Aorta (tissue), 5 donors: ENCODE data around the gene MAP1B. TPM values are rescaled to one million over a fixed set of nuclear protein-coding genes. Genes with fewer than 3 reads are reported as not detected.

ENCODE experiments used
- ATAC-seq: fragments of 200-7000 bp; cut with Tn5 transposase; one replicate; pipeline ENCODE4 v1.9.1; 2022; ENCODE audit warnings: moderate library complexity; ENCODE audit not compliant: low FRiP score
- DNase-seq, 2 donors: peaks; one replicate each; pipeline ENCODE4 v3.0.0-alpha.2; 2020
- H3K27ac ChIP-seq, 2 donors: one replicate each; pipeline ENCODE4 v1.5.1; 2013; ENCODE audit warnings: low read length in 2 of 2, mild to moderate bottlenecking in 2 of 2, moderate library complexity in 2 of 2, control low read depth in 1 of 2, inconsistent platforms in 1 of 2, low read depth in 1 of 2
- H3K27me3 ChIP-seq, 2 donors: one replicate each; pipeline ENCODE4 v1.6.1; 2013; ENCODE audit warnings: control low read depth in 1 of 2, low read length in 1 of 2, mild to moderate bottlenecking in 1 of 2, moderate library complexity in 1 of 2; ENCODE audit not compliant: insufficient read depth in 2 of 2, control insufficient read depth in 1 of 2
- H3K36me3 ChIP-seq, 2 donors: one replicate each; pipeline ENCODE4 v1.6.1; 2013; ENCODE audit warnings: control low read depth in 1 of 2, low read length in 1 of 2, mild to moderate bottlenecking in 1 of 2; ENCODE audit not compliant: insufficient read depth in 2 of 2, control insufficient read depth in 1 of 2
- H3K4me1 ChIP-seq, 2 donors: one replicate each; pipeline ENCODE4 v1.6.1; 2013; ENCODE audit warnings: low read length in 2 of 2, control low read depth in 1 of 2, mild to moderate bottlenecking in 1 of 2, moderate library complexity in 1 of 2; ENCODE audit not compliant: insufficient read depth in 2 of 2, control insufficient read depth in 1 of 2
- H3K4me3 ChIP-seq, 2 donors: one replicate each; pipeline ENCODE4 v1.5.1; 2013; ENCODE audit warnings: low read length in 2 of 2, control low read depth in 1 of 2, mild to moderate bottlenecking in 1 of 2
- H3K9me3 ChIP-seq: one replicate; pipeline ENCODE4 v1.6.1; 2013; ENCODE audit warnings: mild to moderate bottlenecking, low read length; ENCODE audit not compliant: control insufficient read depth
- WGBS, 2 donors: extraction: QIAGEN DNeasy Blood & Tissue Kit; methylation state at CpG; one replicate each; pipeline ENCODE4 v1.1.7; 2013; 5-methylcytosine and 5-hydroxymethylcytosine counted together
- intact Hi-C, 2 donors: fragments of 100-400 bp; cut with DNase I; formaldehyde crosslinking; loops; one replicate each; pipeline versions ENCODE4 v1.14.2 to v1.15.0; 2022
- polyA plus RNA-seq, 2 donors: library from polyadenylated mRNA; stranded (reverse); fragments of 200-250 nt; gene quantifications; one replicate each; pipeline ENCODE4 v1.2.3, GENCODE V29; 2013
- total RNA-seq, 2 donors: library from RNA; stranded (reverse); fragmentation: NEBNext Ultra II Directional; extraction: Animal tissue kit (Norgen Biotek cat#: 25700); gene quantifications; one replicate each; pipeline ENCODE4 v1.2.1, GENCODE V29; 2021
- donor health status: healthy with polysubstance abuse.
- donor health status: Bipolar disorder and iron deficiency.
- donor health status: DM: no; HTN: no; CAD: no.
- donor health status: DM: no; HTN: no; CAD: no.
- donor health status: DM: yes; HTN: yes; CAD: no.

Gene MAP1B
- total and polyA plus RNA-seq, 4 donors: 27.2 to 754 (median 224) TPM

DNA sequence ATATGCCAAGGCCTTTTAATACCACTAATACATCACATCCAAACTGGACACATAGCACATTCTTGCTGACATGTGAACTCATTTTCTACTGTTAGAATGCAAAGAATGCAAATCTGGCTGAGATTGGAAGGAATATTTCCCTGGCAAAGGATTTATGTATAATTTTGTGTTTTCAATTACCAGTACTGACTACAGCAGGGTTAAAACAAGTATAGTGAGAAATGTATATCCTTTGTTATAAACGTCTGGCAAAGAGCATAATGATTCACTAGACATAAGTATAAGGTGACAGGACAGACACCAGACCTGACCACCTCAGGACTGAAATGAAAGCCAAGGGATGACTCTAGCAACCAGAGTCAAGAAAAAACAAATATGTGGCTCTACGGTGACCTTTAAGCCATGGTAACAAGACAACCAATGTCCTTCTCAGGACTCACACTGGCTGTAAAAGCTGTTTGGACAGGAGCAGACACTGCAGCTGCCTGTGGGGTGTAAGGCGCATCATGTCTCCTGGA is 117.7 kb downstream of the MAP1B start:
- ATAC-seq (no peak), DNase-seq (no peak)
- Histone ChIP-seq H3K27me3 (no peaks in the 10 kb centered on the region), H3K27ac (no peak overlapping the region), H3K4me1 (peaks cover 0 to 4% of the 10 kb centered on the region in 2 donors), H3K36me3 (peaks cover 3 to 4% of the 10 kb centered on the region in 2 donors), H3K9me3 (no peaks in the 10 kb centered on the region), H3K4me3 (no peak overlapping the region)
- 54 to 61% methylated on average over 3 of the region's 3 CpGs for WGBS, 2 donors
- intact Hi-C loops: no loop called here

DNA sequence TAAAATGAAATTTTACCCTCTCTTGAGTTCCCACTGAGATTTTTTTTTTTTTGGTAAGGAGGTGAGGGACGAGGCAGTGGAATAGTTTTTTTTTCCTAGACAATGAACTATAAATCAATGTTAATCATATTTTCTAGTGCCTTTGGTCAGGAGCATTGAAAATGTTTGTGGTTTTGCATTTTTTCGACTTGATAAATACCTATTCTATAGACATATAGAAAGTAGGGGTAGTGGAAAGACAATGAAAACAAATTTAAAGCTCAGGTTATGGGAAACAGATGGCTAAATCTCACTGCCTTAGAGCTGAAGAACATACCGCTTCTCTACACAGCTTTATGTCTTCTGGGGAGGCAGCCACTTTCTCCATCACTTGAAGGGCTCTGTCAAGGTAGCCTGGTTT is 118.5 kb downstream of the MAP1B start:
- WGBS, 2 donors: 95 to 96% methylated on average over 3 of the region's 3 CpGs
- intact Hi-C loops: no loop called here
- H3K9me3 ChIP-seq: no peaks in the 10 kb centered on the region
- DNase-seq: no peak
- peaks cover 2 to 3% of the 10 kb centered on the region in 2 donors for H3K36me3 ChIP-seq
- H3K27ac ChIP-seq: no peak overlapping the region
- H3K27me3 ChIP-seq: no peaks in the 10 kb centered on the region
- no peak for ATAC-seq
- no peak overlapping the region for H3K4me3 ChIP-seq
- H3K4me1 ChIP-seq: peaks cover 0 to 4% of the 10 kb centered on the region in 2 donors

DNA sequence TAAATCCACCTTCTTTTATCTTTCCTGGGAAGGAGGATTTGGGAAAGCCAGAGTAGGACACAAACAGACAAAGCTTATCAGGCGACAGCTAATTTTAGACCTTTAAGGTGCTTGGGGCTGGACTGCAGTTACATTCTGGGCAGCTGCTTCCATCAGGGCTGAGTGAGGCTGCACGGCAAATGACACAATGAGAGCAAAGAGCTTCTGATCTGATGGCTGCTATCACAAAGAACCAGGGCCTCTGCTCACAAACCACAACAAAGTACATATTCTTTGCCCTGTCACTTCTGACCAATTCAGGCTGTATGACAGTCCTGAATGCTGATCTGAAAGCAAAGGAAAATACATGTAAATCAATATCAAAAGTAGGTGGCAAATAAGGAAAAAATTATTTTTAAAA is 119.7 kb downstream of the MAP1B start:
- H3K27ac ChIP-seq: no peak overlapping the region
- ATAC-seq (no peak), DNase-seq (no peak)
- no peaks in the 10 kb centered on the region for H3K27me3 ChIP-seq
- H3K4me1 ChIP-seq: peaks cover 0 to 4% of the 10 kb centered on the region in 2 donors
- no peaks in the 10 kb centered on the region for H3K9me3 ChIP-seq
- WGBS, 2 donors: 52 to 67% methylated on average over 2 of the region's 2 CpGs
- no peak overlapping the region for H3K4me3 ChIP-seq
- intact Hi-C loops: no loop called here
- peaks cover 2 to 3% of the 10 kb centered on the region in 2 donors for H3K36me3 ChIP-seq

DNA sequence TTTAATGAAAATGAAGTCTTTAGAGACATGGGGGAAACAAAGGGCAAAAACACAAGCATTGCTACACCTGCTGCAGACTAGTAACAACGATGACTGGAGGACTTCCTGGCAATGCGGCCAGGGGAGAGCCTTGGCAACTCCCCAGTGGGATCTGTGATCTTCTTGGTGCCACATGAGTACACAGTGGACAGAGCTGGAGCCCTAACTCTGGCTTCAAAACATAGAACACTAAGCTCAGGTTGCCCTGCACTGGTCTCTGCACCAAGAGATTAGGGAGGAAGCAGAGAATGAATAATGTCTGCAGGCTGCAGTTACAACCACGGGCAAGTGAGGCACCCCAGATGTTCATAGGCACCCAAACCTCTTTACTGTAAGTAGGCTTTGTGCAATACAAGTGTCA is 121.7 kb downstream of the MAP1B start:
- no peak for DNase-seq
- H3K4me3 ChIP-seq: no peak overlapping the region
- no peaks in the 10 kb centered on the region for H3K9me3 ChIP-seq
- no peak overlapping the region for H3K27ac ChIP-seq
- ATAC-seq: no peak
- 65 to 68% methylated on average over 3 of the region's 3 CpGs for WGBS, 2 donors
- H3K4me1 ChIP-seq: peaks cover 3 to 6% of the 10 kb centered on the region in 2 donors
- intact Hi-C loops: no loop called here
- no peaks in the 10 kb centered on the region for H3K27me3 ChIP-seq
- H3K36me3 ChIP-seq: no peaks in the 10 kb centered on the region

DNA sequence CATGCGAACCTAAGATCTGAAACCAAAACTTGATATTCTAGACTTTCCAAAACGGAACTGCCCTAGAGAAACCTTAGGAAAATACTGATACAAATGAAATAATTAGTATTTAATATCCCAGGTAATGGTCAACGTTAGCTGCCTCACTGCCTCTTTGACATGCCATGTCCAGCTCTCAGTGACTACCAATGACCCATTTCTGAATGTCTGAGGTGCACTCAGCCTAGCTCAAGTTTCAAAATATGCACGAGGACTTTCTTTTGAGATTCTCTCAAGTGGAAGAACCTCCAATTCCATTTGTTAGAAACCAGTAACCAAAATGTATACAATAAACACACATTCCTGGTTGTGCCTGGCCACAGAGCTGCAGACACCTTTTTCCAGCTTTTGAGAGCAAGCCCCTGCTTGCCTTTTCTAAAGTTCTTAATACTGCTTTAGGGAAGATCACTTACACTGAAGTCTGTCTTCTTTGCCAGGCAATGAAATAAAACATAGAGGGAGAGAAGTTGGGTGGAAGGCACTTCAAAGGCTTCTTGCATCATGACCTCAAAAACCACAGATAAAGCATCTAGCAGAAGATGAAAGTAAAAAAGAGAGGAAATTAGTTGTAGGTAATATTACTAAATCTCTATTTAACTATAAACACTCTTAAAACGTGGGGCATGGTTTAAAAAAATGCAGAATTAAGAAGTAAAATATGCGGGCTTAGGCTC is 124.9 kb downstream of the MAP1B start:
- no peak overlapping the region for H3K27ac ChIP-seq
- WGBS, 2 donors: 56 to 60% methylated on average over 6 of the region's 6 CpGs
- DNase-seq (no peak), ATAC-seq (no peak)
- peaks cover 10 to 12% of the 10 kb centered on the region in 2 donors for H3K4me1 ChIP-seq
- H3K27me3 ChIP-seq: no peaks in the 10 kb centered on the region
- no peak overlapping the region for H3K4me3 ChIP-seq
- H3K9me3 ChIP-seq: no peaks in the 10 kb centered on the region
- no peaks in the 10 kb centered on the region for H3K36me3 ChIP-seq
- intact Hi-C loops: no loop called here

DNA sequence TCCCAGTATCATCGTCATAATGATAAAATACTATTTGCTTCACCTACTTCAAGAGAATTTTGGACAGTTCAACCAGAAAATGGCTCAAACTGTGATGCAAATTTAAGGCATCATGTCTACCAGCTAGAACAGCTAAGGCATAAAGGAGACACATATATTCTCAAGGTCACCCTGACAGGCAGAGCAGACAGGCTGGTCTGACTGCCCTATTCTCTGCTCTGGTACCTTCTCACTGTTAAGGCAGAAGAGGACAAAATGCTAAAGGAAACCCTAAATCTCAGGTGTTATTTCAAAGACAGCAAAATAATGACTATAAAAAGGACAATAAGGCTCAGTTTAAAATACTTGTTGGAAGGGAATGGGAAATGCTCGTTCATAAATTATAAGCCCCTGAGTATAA is 125.6 kb downstream of the MAP1B start:
- Histone ChIP-seq H3K9me3 (no peaks in the 10 kb centered on the region), H3K4me3 (no peak overlapping the region), H3K4me1 (peaks cover 10 to 12% of the 10 kb centered on the region in 2 donors), H3K36me3 (no peaks in the 10 kb centered on the region), H3K27ac (peak overlapping the region in 1 of 2 donors; percentile 10), H3K27me3 (no peaks in the 10 kb centered on the region)
- WGBS, 2 donors: 21 to 34% methylated on average over 2 of the region's 2 CpGs
- DNase-seq (no peak), ATAC-seq (no peak)
- intact Hi-C loops: no loop called here

DNA sequence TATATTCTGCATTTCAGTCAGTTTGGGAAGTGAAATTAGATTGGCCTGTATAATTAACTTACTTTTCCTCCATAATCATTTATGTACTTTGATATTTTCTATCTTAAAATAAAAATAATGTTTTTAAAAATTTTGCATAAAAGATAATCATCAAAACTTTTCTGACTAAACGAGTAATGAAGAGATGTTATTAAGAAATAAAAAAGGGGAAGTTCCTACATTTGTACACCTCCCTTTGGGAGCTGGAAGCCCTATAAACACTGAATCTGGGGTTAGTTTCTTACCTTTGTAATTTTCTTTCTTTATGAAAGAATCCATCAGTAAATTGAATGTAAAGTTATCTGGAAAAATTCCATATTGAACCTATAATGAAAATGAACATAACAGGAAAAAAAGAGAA is 126.6 kb downstream of the MAP1B start:
- DNase-seq (no peak), ATAC-seq (no peak)
- peaks cover 10 to 12% of the 10 kb centered on the region in 2 donors for H3K4me1 ChIP-seq
- intact Hi-C loops: no loop called here
- no peaks in the 10 kb centered on the region for H3K36me3 ChIP-seq
- no peak overlapping the region for H3K27ac ChIP-seq
- H3K27me3 ChIP-seq: no peaks in the 10 kb centered on the region
- WGBS, 2 donors: 32 to 55% methylated on average over 1 of the region's 1 CpG
- no peak overlapping the region for H3K4me3 ChIP-seq
- H3K9me3 ChIP-seq: no peaks in the 10 kb centered on the region

DNA sequence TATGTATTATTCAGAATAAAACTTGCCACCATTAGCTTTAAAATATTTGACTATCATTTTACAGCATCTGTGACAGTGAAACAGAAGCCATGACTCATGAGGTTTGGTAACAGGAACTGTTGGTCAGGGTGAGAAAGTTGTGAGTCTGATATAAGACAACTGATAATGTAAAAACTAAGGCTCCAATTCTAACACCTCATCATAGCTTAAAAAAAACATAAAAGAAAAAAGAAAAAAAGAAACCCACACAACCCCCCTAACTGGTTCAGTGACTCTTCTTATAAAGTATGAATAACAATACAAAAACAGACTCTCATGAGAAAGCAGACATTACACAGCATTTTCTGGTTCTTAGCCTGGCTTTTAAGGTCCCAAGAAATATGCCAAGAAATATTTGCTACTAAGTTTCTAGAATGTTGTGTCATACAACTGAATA is 127.0 kb downstream of the MAP1B start:
- Histone ChIP-seq H3K9me3 (no peaks in the 10 kb centered on the region), H3K4me1 (peaks cover 10 to 12% of the 10 kb centered on the region in 2 donors), H3K27ac (no peak overlapping the region), H3K4me3 (no peak overlapping the region), H3K27me3 (no peaks in the 10 kb centered on the region), H3K36me3 (no peaks in the 10 kb centered on the region)
- intact Hi-C loops: no loop called here
- no peak for DNase-seq
- peak; percentile 60 for ATAC-seq

DNA sequence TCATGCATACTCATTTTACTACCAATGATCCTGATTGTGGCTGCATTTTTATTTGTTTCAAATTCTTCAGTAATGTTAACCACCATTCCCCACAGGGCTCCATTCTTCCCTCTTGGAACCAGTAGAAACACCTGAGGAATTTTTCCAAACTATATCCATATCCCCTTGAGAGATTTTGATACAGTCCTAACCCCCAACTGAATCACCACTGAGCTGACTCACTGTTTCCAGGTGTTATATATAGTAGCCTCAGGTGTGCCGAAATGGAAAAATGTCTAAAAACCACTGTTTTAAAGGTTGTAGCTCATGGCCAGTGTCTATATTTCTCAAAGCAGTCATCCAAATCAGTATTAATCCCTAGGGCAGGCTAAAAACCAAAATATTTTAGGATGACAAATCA is 127.6 kb downstream of the MAP1B start:
- DNase-seq (no peak), ATAC-seq (no peak)
- Histone ChIP-seq H3K36me3 (no peaks in the 10 kb centered on the region), H3K27me3 (no peaks in the 10 kb centered on the region), H3K4me1 (peaks cover 10 to 15% of the 10 kb centered on the region in 2 donors), H3K4me3 (no peak overlapping the region), H3K9me3 (no peaks in the 10 kb centered on the region), H3K27ac (peak overlapping the region in 1 of 2 donors; percentile 57)
- intact Hi-C loops: no loop called here
- WGBS, 2 donors: 72 to 73% methylated on average over 1 of the region's 1 CpG
